Smooth muscle cell (in vitro differentiated cells): Measurements from ENCODE around the gene BIK. TPM values are rescaled to one million over a fixed set of nuclear protein-coding genes. Genes with fewer than 3 reads are reported as not detected.

Experiments used
- DNase-seq: peaks from one replicate; lab custom pipeline; 2025; ENCODE audit not compliant: unreplicated experiment; lab: John Stamatoyannopoulos, UW
- H2AFZ ChIP-seq: fragments of 200-600 bp; sonication (generic); 2 replicates; pipeline ENCODE4 v1.6.0; 2016; ENCODE audit warnings: antibody characterized with exemption, low read depth, mild to moderate bottlenecking
- H3F3A ChIP-seq: fragments of 200-600 bp; sonication (generic); 2 replicates; pipeline ENCODE4 v1.6.0; 2017; ENCODE audit warnings: antibody characterized with exemption, low read depth
- H3K27ac ChIP-seq: fragments of 200-600 bp; sonication (generic); 2 replicates; pipeline ENCODE4 v1.5.1; 2016; ENCODE audit warnings: low read depth, mild to moderate bottlenecking
- H3K27me3 ChIP-seq: fragments of 200-600 bp; sonication (generic); 2 replicates; pipeline ENCODE4 v1.6.1; 2016; ENCODE audit warnings: low read depth, mild to moderate bottlenecking
- H3K36me3 ChIP-seq: fragments of 200-600 bp; sonication (generic); 2 replicates; pipeline ENCODE4 v1.5.1; 2016; ENCODE audit warnings: low read depth
- H3K4me1 ChIP-seq: fragments of 200-600 bp; sonication (generic); 2 replicates; pipeline ENCODE4 v1.5.1; 2016; ENCODE audit warnings: low read depth
- H3K4me2 ChIP-seq: fragments of 200-600 bp; sonication (generic); 2 replicates; pipeline ENCODE4 v1.6.0; 2016; ENCODE audit warnings: mild to moderate bottlenecking
- H3K4me3 ChIP-seq: fragments of 200-600 bp; sonication (generic); 2 replicates; pipeline ENCODE4 v1.5.1; 2016; ENCODE audit warnings: mild to moderate bottlenecking
- H3K79me2 ChIP-seq: fragments of 200-600 bp; sonication (generic); 2 replicates; pipeline ENCODE4 v1.6.0; 2016; ENCODE audit warnings: low read depth, mild to moderate bottlenecking
- H3K9ac ChIP-seq: fragments of 200-600 bp; sonication (generic); 2 replicates; pipeline ENCODE4 v1.6.0; 2016; ENCODE audit warnings: low read depth
- H3K9me3 ChIP-seq: fragments of 200-600 bp; sonication (generic); replicated peaks from 2 replicates; pipeline ENCODE4 v1.5.1; 2016; ENCODE audit warnings: low read depth
- H4K20me1 ChIP-seq: fragments of 200-600 bp; sonication (generic); 2 replicates; pipeline ENCODE4 v1.6.0; 2016; ENCODE audit warnings: low read depth
- WGBS: methylation state at CpG from one replicate; pipeline ENCODE4 v1.1.7; 2016; ENCODE audit warnings: low lambda C conversion rate; 5-methylcytosine and 5-hydroxymethylcytosine counted together
- polyA plus RNA-seq: library from polyadenylated mRNA; unstranded; fragments of >200 nt; fragmentation: Nextera tagmentation; extraction: Ambion mirVana; gene quantifications from 2 replicates; pipeline ENCODE4 v1.2.1, GENCODE V29; 2016
- total RNA-seq: library from RNA; depleted of rRNA; stranded (reverse); fragments of >200 nt; gene quantifications from 2 replicates; pipeline ENCODE4 v1.2.3, GENCODE V29; 2014
- TF ChIP-seq, protein P1 (sequence below): fragments of 200-600 bp; sonication (generic); IDR thresholded peaks from 2 replicates; pipeline ENCODE4 v1.5.1; 2017; ENCODE audit warnings: borderline replicate concordance, mild to moderate bottlenecking, antibody characterized with exemption; ENCODE audit not compliant: insufficient read depth, poor library complexity, severe bottlenecking

BIK gene
- total and polyA plus RNA-seq, 2 experiments from 2014 or later, result 1.9 to 3.9 TPM

DNA sequence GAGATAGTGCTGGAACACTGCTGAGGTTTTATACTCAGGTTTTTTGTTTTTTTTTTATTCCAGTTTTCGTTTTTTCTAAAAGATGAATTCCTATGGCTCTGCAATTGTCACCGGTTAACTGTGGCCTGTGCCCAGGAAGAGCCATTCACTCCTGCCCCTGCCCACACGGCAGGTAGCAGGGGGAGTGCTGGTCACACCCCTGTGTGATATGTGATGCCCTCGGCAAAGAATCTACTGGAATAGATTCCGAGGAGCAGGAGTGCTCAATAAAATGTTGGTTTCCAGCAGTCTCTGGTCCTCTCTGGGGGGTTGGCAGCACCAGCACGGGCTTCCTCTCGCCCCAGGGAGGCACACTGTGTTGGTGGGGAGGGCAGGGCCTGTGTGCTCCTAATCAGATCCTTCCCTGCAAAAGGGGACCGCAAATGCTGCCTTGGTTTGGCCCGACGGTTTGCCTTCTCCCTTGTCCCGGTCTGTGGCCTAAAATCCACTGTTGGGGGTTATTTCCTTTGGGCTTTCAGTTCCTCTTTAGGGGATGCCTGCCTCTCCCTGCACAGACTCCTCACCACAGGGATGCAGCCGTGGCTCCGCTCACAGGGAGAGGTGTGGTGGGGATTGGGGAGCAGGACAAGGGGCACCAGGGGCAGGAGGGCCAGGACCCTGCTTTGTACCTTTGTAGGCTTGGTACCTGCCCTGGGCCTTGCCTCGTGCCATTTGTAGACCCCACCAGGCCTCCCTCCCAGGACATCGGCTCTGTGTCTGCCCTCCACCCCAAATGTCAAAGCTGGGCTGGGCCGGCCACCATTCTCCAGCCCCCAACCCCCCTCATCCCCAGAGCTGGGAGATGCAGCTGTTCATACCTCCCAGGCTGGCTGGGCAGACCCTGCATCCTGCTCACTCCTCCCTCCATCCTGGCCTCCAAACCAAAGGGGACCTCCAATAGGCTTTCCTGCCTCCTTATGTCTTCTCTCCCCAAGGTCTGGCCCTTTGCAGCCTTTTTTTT is 19.2 kb downstream of the BIK start:
- Histone ChIP-seq H3K4me2 (no peak overlapping the region), H3K27ac (no peak overlapping the region), H2AFZ (no peak overlapping the region), H3K9me3 (no peaks in the 10 kb centered on the region), H4K20me1 (no peaks in the 10 kb centered on the region), H3K4me3 (no peak overlapping the region), H3F3A (no peaks in the 10 kb centered on the region), H3K4me1 (no peaks in the 10 kb centered on the region), H3K79me2 (no peaks in the 10 kb centered on the region), H3K36me3 (no peaks in the 10 kb centered on the region), H3K9ac (no peak overlapping the region), H3K27me3 (no peaks in the 10 kb centered on the region)
- no peak for DNase-seq
- TF ChIP-seq, protein P1, sequence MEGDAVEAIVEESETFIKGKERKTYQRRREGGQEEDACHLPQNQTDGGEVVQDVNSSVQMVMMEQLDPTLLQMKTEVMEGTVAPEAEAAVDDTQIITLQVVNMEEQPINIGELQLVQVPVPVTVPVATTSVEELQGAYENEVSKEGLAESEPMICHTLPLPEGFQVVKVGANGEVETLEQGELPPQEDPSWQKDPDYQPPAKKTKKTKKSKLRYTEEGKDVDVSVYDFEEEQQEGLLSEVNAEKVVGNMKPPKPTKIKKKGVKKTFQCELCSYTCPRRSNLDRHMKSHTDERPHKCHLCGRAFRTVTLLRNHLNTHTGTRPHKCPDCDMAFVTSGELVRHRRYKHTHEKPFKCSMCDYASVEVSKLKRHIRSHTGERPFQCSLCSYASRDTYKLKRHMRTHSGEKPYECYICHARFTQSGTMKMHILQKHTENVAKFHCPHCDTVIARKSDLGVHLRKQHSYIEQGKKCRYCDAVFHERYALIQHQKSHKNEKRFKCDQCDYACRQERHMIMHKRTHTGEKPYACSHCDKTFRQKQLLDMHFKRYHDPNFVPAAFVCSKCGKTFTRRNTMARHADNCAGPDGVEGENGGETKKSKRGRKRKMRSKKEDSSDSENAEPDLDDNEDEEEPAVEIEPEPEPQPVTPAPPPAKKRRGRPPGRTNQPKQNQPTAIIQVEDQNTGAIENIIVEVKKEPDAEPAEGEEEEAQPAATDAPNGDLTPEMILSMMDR, result no peak
- WGBS, result 83% methylated on average over 16 of the region's 16 CpGs

DNA sequence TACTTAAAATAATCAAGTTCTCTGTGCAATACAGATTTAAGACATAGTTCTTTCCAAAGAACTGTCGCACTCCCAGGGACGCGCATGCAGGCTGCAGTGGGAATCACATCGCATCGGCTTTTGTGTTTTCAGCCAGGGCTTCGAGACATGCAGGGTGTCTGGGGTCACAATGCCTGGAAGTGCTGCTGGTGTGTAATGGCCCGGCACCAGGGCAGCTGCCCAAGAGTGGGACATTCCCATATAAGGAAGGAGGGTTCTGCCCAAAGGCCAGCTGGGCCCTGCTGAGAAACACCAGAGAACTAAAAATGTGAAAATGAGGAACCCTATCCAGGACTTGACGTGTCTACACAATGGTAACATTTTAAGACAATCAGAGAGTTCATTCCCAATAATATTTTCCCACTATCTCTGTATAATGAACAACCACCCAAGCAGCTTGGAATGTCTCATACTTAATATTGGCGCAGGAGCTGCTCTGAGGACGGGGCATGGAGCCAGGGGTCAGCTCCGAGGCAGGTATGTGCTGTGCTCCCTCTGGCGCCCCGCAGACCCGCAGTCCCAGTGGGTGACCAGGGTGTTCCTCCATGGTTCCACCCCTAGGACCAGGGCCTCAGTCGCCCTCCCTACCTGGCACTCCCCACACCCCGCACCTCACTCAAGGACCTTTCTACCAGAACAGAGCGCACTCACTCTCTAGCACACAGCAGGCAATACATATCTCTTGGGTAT is 21.4 kb downstream of the BIK start:
- Histone ChIP-seq H3K27ac (no peak overlapping the region), H3K4me1 (no peaks in the 10 kb centered on the region), H3K4me3 (no peak overlapping the region), H3F3A (no peaks in the 10 kb centered on the region), H3K4me2 (no peak overlapping the region), H4K20me1 (no peaks in the 10 kb centered on the region), H3K36me3 (no peaks in the 10 kb centered on the region), H3K9ac (no peak overlapping the region), H3K79me2 (no peaks in the 10 kb centered on the region), H3K27me3 (no peaks in the 10 kb centered on the region), H2AFZ (no peak overlapping the region), H3K9me3 (no peaks in the 10 kb centered on the region)
- 97% methylated on average over 17 of the region's 17 CpGs for WGBS
- TF ChIP-seq, protein P1, result no peak
- DNase-seq, result no peak

DNA sequence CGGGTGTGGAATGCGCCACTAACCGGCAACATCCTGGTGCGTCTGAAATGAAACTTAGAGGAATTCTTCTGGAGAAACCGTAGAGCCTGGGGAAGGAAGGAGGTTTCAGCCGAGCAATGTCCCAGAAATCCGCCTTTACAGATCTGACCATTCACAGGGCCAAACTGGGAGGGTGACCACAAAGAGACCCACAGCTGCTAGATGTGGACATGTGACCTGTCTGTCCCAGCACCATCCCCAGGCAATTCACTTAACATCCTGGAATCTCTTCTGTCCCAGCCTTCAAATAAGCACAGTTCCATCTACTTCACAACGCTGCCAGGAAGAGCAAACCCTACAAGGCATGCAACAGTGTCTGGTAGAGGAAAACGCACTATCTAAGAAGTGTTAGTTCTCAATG is 22.9 kb downstream of the BIK start:
- TF ChIP-seq, protein P1, result no peak
- Histone ChIP-seq H3K9ac (no peak overlapping the region), H3K4me3 (no peak overlapping the region), H3K4me1 (no peaks in the 10 kb centered on the region), H3F3A (no peaks in the 10 kb centered on the region), H3K79me2 (no peaks in the 10 kb centered on the region), H3K27ac (no peak overlapping the region), H3K9me3 (no peaks in the 10 kb centered on the region), H3K4me2 (no peak overlapping the region), H4K20me1 (no peaks in the 10 kb centered on the region), H3K27me3 (no peaks in the 10 kb centered on the region), H2AFZ (no peak overlapping the region), H3K36me3 (no peaks in the 10 kb centered on the region)
- DNase-seq, result no peak
- 88% methylated on average over 8 of the region's 9 CpGs for WGBS
